ENCODE results near the gene CAPRIN2.

Gene CAPRIN2, protein sequence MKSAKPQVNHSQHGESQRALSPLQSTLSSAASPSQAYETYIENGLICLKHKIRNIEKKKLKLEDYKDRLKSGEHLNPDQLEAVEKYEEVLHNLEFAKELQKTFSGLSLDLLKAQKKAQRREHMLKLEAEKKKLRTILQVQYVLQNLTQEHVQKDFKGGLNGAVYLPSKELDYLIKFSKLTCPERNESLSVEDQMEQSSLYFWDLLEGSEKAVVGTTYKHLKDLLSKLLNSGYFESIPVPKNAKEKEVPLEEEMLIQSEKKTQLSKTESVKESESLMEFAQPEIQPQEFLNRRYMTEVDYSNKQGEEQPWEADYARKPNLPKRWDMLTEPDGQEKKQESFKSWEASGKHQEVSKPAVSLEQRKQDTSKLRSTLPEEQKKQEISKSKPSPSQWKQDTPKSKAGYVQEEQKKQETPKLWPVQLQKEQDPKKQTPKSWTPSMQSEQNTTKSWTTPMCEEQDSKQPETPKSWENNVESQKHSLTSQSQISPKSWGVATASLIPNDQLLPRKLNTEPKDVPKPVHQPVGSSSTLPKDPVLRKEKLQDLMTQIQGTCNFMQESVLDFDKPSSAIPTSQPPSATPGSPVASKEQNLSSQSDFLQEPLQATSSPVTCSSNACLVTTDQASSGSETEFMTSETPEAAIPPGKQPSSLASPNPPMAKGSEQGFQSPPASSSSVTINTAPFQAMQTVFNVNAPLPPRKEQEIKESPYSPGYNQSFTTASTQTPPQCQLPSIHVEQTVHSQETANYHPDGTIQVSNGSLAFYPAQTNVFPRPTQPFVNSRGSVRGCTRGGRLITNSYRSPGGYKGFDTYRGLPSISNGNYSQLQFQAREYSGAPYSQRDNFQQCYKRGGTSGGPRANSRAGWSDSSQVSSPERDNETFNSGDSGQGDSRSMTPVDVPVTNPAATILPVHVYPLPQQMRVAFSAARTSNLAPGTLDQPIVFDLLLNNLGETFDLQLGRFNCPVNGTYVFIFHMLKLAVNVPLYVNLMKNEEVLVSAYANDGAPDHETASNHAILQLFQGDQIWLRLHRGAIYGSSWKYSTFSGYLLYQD

GRCh38 chr12:30754750-30755394 lies at the start of gene CAPRIN2:
Gene CAPRIN2, minus strand, starts transcription at chr12:30754951. Its CDS starts 1,431 bp downstream, at chr12:30753520.
- peak; percentile 39 to 93 (median 86) for DNase-seq

DNA sequence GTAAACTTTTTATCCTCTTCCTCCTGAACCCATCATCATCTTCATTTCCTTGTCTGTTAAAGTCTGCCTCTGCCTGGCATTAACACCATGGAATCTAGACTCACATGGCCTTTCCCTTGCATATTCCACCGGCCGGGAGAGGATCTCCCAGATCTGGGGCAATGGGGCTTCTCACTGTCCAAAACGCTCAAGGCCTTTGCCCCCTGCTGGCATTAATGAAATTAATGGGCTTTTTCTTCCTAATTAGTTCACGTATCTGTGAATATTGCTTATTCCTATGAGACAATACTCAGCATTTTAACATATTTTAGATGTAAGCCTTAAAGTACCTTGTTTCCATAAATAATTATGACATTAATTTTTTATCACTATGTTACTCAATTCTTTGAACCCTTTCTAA lies 42.9 kb upstream of the CAPRIN2 start:
- no peak for DNase-seq

DNA sequence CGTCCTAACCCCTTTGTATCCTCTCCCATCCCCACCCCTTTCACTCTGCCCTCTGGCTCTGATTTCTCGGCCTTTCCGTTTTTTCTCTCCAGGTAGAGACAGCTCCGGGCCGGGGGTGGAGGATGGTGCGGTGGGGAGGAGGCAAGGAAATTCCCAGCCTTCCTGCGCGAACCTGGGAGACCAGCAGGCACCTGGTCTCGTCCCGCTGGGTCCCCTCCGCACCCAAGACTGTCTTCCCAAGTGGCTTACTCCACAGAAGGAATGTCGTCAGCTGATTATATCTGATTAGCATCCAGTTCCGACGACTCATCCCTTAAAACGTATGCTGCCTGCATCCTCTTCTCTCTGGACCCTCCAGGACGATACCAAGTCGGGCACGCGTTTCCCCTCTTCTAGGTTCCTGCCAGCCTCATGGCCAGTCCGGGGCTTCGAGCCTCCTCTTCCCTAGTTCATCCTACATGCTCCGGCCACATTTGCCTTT lies 42.2 kb upstream of the CAPRIN2 start:
- DNase-seq = peak in 1 of 56 donors; percentile 6

DNA sequence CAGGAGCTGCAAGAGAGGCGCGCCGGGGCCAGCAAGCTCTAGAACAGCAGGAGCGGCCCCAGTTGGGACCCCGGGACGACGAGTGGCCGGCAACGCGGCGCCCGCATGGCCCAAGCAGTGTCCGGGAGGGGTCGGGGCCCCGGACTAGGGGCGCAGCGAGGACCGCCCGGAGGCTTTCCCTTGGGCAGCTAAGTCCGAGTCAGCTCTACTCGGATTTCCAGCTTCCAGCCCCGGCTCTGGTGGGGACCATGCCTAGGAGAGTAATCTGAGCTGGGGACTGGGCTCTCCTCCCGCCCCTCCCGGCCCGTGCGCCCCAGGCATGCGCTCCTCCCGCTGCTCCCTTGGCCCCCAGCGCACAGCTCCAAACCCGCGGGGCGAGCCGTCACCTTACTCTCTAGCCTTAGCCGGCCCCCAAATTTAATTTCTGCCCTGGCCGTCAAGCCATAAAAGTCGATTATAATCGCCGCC lies 41.6 kb upstream of the CAPRIN2 start:
- DNase-seq = peak in 2 of 56 donors; percentile 5 to 27

GRCh38 chr12:30795410-30796312 lies 40.9 kb upstream of the CAPRIN2 start:
- peak in 9 of 56 donors; percentile 1 to 42 (median 14) for DNase-seq

- peak in 2 of 56 donors; percentile 3 to 24 for DNase-seq
These were observed 40.0 kb upstream of the CAPRIN2 start for GRCh38 chr12:30794591-30795409.

- DNase-seq = no peak
These were observed 39.3 kb upstream of the CAPRIN2 start for GRCh38 chr12:30794020-30794419.

GRCh38 chr12:30792648-30793499 lies 38.1 kb upstream of the CAPRIN2 start:
- DNase-seq = no peak

GRCh38 chr12:30792085-30792484 lies 37.3 kb upstream of the CAPRIN2 start:
- DNase-seq = no peak

DNA sequence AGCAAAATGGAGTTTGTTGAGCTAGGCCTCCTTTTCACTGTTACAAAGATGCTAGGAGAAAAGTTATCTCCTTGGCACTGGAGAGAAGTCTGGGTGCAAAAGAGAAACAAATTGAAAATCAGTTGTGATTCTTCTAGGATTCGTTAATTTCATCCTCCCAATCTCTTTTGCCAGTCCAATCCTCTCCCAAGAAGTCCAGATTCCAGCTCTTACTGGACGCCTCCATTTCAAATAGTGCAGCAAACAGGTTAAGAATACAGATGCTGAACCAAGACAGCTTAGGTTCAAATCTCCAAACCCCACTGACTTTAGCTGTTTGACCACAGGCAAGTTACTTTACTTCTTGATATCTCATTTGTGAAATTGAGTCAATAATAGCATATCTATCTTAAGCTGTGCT lies 34.0 kb upstream of the CAPRIN2 start:
- DNase-seq = no peak

DNA sequence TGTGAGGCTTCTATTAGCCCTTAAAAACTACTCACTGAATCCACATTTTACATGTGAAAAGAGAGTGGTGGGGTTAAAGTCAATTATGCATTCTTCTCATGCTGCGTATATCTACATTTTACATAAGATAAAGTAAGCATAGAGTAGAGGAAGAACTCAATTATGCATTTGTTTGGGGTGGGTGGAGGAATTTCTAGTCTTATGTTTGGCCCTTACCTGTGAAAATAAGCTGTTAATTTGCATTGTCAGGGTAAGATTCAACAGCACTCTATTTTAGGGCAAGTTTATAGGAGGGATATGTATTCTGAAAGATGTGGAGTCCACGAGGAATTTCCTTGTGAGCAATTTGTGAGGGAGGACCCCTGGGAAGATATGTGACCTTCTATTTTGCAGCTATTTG lies 30.9 kb upstream of the CAPRIN2 start:
- DNase-seq = no peak

DNA sequence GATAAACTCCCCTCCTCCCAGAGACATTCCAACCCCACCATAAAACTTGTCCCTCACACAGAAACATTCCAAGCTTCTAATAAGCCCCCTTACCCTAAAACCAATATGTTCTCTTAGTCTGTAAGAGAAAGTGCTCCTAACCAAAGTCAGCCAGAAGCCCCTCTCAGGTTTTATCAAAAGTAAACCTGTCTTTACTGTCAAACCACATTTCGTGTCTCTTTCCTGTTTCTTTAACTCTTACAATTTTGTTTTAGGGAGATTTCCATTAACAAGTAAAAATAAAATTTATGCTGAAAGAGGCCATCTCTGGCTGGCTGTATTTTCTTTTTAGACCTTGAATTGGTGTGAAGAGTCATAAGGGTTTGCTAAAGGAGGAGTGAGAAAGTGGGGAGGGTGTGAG lies 29.8 kb upstream of the CAPRIN2 start:
- DNase-seq = no peak

- DNase-seq = no peak
These were observed 29.2 kb upstream of the CAPRIN2 start for GRCh38 chr12:30783946-30784345.

DNA sequence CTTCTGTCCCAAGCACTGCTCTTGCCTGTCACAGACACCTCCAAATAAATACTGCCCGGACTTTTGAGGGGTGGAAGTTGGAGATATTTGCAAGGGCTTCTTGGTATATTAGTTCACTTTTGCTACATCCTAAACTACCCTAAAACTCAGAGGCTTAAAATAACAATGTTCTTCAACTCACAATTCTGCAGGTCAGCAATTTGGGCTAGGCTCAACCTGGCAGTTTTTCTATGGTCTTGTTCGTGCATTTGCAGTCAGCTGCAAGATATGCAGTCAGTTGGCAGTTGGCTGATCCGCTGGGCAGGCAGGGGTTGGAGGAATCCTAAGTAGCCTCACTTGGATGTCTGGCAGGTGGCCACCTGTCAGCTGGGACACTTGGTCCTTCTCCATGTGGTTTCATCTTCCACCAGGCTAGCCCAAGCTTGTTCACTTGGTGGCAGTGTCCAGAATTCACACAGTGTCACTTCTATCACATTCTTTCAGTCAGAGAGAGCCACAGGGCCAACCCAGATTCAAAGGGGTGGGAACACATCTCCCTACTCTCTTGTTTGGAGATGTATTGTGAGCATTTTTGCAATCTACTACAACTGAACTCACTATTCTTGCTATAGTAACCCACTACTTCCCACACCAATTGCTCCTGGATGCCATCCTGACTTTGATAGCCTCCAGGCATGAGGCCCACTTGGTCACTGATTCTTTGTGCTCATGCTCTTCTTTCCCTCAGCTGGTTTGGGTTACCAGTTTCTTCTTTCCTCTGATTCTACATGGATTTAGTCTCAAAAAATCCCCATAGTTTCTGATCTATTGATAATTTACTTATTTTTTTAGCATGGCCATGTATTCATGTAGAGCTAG lies 27.8 kb upstream of the CAPRIN2 start:
- no peak for DNase-seq

DNA sequence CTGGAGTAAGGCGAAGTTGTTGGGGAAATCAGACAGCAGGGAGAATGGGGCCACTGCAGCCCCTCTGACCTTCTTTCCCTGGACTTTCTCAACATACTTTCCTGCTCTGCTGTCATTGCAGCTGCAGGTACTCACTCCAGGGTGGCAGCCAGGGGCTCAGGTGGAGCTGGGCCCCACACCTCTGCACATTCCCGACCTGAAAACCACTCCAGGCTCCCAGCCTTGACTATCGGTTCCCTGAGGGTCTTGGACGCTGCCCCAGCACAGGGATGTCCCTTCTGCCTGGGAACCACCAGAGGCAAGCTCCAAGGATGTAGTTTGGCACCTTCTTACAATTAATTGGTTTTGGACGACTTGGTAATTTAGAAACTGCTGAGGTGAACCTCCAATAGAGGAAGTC lies 24.8 kb upstream of the CAPRIN2 start:
- DNase-seq = no peak

- no peak for DNase-seq
These were observed 24.4 kb upstream of the CAPRIN2 start for GRCh38 chr12:30779178-30779577.

GRCh38 chr12:30774599-30774998 lies 19.8 kb upstream of the CAPRIN2 start:
- no peak for DNase-seq

Data from amygdala (tissue), 56 donors.